Thyroid gland (tissue), 4 donors: ENCODE results near the gene MKRN3. TPM values are rescaled to one million over a fixed set of nuclear protein-coding genes. Genes with fewer than 3 reads are reported as not detected.

Experiments used
- DNase-seq, 2 donors: peaks; one replicate each; pipeline ENCODE4 v3.0.0-alpha.2; 2019
- H3K27ac ChIP-seq, 3 donors: fragments of 200-600 bp; sonication (generic); 1 replicate in 2 of 3; 2 replicates in 1 of 3; pipeline ENCODE4 v1.5.1; 2016 to 2019; ENCODE audit warnings: mild to moderate bottlenecking in 1 of 3, moderate library complexity in 1 of 3
- H3K27me3 ChIP-seq: fragments of 200-600 bp; sonication (generic); one replicate; pipeline ENCODE4 v1.5.1; 2019
- H3K36me3 ChIP-seq, 2 donors: fragments of 200-600 bp; sonication (generic); one replicate each; pipeline ENCODE4 v1.5.1; 2016 to 2019
- H3K4me1 ChIP-seq, 2 donors: fragments of 200-600 bp; sonication (generic); one replicate each; pipeline ENCODE4 v1.5.1; 2017 to 2019
- H3K4me3 ChIP-seq, 3 donors: fragments of 200-600 bp; sonication (generic); replicated peaks in 1 of 3; 1 replicate in 2 of 3; 2 replicates in 1 of 3; pipeline ENCODE4 v1.5.1; 2016; ENCODE audit warnings: mild to moderate bottlenecking in 1 of 3
- H3K9me3 ChIP-seq: fragments of 200-600 bp; sonication (generic); one replicate; pipeline ENCODE4 v1.5.1; 2017
- CTCF ChIP-seq, 6 experiments: fragments of 200-600 bp in 3 of 6; fragments of 450-650 bp in 3 of 6; sonication (generic) in 3 of 6; IDR thresholded peaks; one replicate each; pipeline ENCODE4 v1.5.1; 2016 to 2019; ENCODE audit warnings: antibody characterized with exemption in 6 of 6, mild to moderate bottlenecking in 2 of 6, inconsistent platforms in 1 of 6, moderate library complexity in 1 of 6
- POLR2A ChIP-seq, 2 donors: fragments of 450-650 bp; IDR thresholded peaks; one replicate each; pipeline ENCODE4 v1.6.1; 2017; ENCODE audit warnings: antibody characterized with exemption in 2 of 2, mild to moderate bottlenecking in 2 of 2, moderate library complexity in 1 of 2
- WGBS, 2 donors: methylation state at CpG; one replicate each; pipeline ENCODE4 v1.1.5; 2017; 5-methylcytosine and 5-hydroxymethylcytosine counted together
- intact Hi-C: fragments of 100-400 bp; cut with DNase I; formaldehyde crosslinking; loops from one replicate; pipeline ENCODE4 v1.15.1; 2023
- total RNA-seq, 4 donors: library from RNA; depleted of rRNA; stranded (reverse); fragments of >200 nt; gene quantifications; one replicate each; pipeline ENCODE4 v1.2.3, GENCODE V29; 2016

MKRN3 gene
- total RNA-seq, 4 donors from 2014 or later, result 0.11 to 0.44 (median 0.40) TPM; not detected in 1

GRCh38 chr15:23576061-23576460 is 10.6 kb downstream of the MKRN3 start:
- Histone ChIP-seq H3K4me1 (no peaks in the 10 kb centered on the region), H3K27me3 (no peaks in the 10 kb centered on the region), H3K4me3 (no peak overlapping the region), H3K9me3 (no peaks in the 10 kb centered on the region), H3K36me3 (no peaks in the 10 kb centered on the region), H3K27ac (no peak overlapping the region)
- no peak for TF ChIP-seq CTCF (IDR thresholded peaks at IDR 0.05)
- no peak for TF ChIP-seq POLR2A (IDR thresholded peaks at IDR 0.05)
- intact Hi-C loops, result no loop called here
- DNase-seq, result no peak
- 65 to 68% methylated on average over 1 of the region's 1 CpG for WGBS, 2 donors

GRCh38 chr15:23578521-23579150 is 13.2 kb downstream of the MKRN3 start:
- DNase-seq, result no peak
- intact Hi-C loops, result no loop called here
- no peaks in the 10 kb centered on the region for H3K4me1 ChIP-seq
- no peak overlapping the region for H3K4me3 ChIP-seq
- H3K27ac ChIP-seq, result no peak overlapping the region
- H3K9me3 ChIP-seq, result no peaks in the 10 kb centered on the region
- no peaks in the 10 kb centered on the region for H3K36me3 ChIP-seq
- TF ChIP-seq CTCF (IDR thresholded peaks at IDR 0.05) (no peak), POLR2A (IDR thresholded peaks at IDR 0.05) (no peak)
- no peaks in the 10 kb centered on the region for H3K27me3 ChIP-seq
- WGBS, 2 donors, result 68 to 69% methylated on average over 4 of the region's 4 CpGs

GRCh38 chr15:23588268-23588667 is 22.8 kb downstream of the MKRN3 start:
- H3K9me3 ChIP-seq, result no peaks in the 10 kb centered on the region
- no peaks in the 10 kb centered on the region for H3K36me3 ChIP-seq
- WGBS, 2 donors, result 55 to 66% methylated on average over 2 of the region's 2 CpGs
- H3K4me3 ChIP-seq, result no peak overlapping the region
- H3K27ac ChIP-seq, result no peak overlapping the region
- H3K27me3 ChIP-seq, result no peaks in the 10 kb centered on the region
- intact Hi-C loops, result no loop called here
- no peaks in the 10 kb centered on the region for H3K4me1 ChIP-seq
- no peak for TF ChIP-seq CTCF (IDR thresholded peaks at IDR 0.05)
- no peak for TF ChIP-seq POLR2A (IDR thresholded peaks at IDR 0.05)
- DNase-seq, result no peak

GRCh38 chr15:23589012-23589411 is 23.5 kb downstream of the MKRN3 start:
- H3K27me3 ChIP-seq, result no peaks in the 10 kb centered on the region
- intact Hi-C loops, result no loop called here
- TF ChIP-seq POLR2A (IDR thresholded peaks at IDR 0.05), result no peak
- no peak for TF ChIP-seq CTCF (IDR thresholded peaks at IDR 0.05)
- DNase-seq, result no peak
- no peaks in the 10 kb centered on the region for H3K4me1 ChIP-seq
- H3K27ac ChIP-seq, result no peak overlapping the region
- H3K36me3 ChIP-seq, result no peaks in the 10 kb centered on the region
- WGBS, 2 donors, result 58 to 63% methylated on average over 3 of the region's 3 CpGs
- no peak overlapping the region for H3K4me3 ChIP-seq
- no peaks in the 10 kb centered on the region for H3K9me3 ChIP-seq

GRCh38 chr15:23594252-23594770 is 28.8 kb downstream of the MKRN3 start:
- H3K4me1 ChIP-seq, result no peaks in the 10 kb centered on the region
- H3K4me3 ChIP-seq, result no peak overlapping the region
- no peaks in the 10 kb centered on the region for H3K36me3 ChIP-seq
- intact Hi-C loops, result no loop called here
- TF ChIP-seq CTCF (IDR thresholded peaks at IDR 0.05) (no peak), POLR2A (IDR thresholded peaks at IDR 0.05) (no peak)
- DNase-seq, result no peak
- no peaks in the 10 kb centered on the region for H3K27me3 ChIP-seq
- WGBS, 2 donors, result 72 to 75% methylated on average over 7 of the region's 7 CpGs
- H3K9me3 ChIP-seq, result no peaks in the 10 kb centered on the region
- no peak overlapping the region for H3K27ac ChIP-seq
